Measurements from ENCODE around the gene KRT35. TPM values are rescaled to one million over a fixed set of nuclear protein-coding genes. Genes with fewer than 3 reads are reported as not detected.

KRT35 gene
- total and polyA plus RNA-seq, 2 donors (not counting 3 experiments of a cell fraction or from before 2014, with no cell fraction given): not detected

GRCh38 chr17:41449008-41449407 is 31.9 kb downstream of the KRT35 start:
- ChIA-PET CTCF (no interaction called here), POLR2A (no interaction called here)
- no TSS peak for BruUV-seq (replicated peaks)
- no peak for DNase-seq (ENCODE audit: low read depth, low spot score)
- Histone ChIP-seq H3K9me3 (replicated peaks; ENCODE audit: control insufficient read depth, insufficient read depth, low read length) (no peaks in the 10 kb centered on the region), H3K4me2 (ENCODE audit: insufficient read depth, low read length) (no peak overlapping the region), H3K9me1 (replicated peaks; ENCODE audit: control insufficient read depth, extremely low read depth, insufficient read depth, low read length) (no peaks in the 10 kb centered on the region), H4K20me1 (replicated peaks; ENCODE audit: control insufficient read depth, extremely low read depth, insufficient read depth, low read length) (no peaks in the 10 kb centered on the region), H3K27me3 (ENCODE audit: control insufficient read depth in 2 of 2, insufficient read depth in 2 of 2, low read length in 2 of 2) (peaks cover 5% of the 10 kb centered on the region in 2 experiments), H3K79me2 (ENCODE audit: control insufficient read depth, insufficient read depth, low read length) (no peaks in the 10 kb centered on the region), H3K27ac (ENCODE audit: insufficient read depth, low read depth, low read length) (no peak overlapping the region), H2AFZ (ENCODE audit: low read depth, low read length) (no peak overlapping the region), H3K9ac (replicated peaks; ENCODE audit: extremely low read depth, insufficient read depth, low read length) (no peak overlapping the region), H3K4me1 (ENCODE audit: control insufficient read depth, extremely low read depth, insufficient read depth, low read length) (no peaks in the 10 kb centered on the region), H3K4me3 (replicated peaks in 1 of 3; ENCODE audit: insufficient read depth in 1 of 3, low read depth in 1 of 3, low read length in 3 of 3) (no peak overlapping the region), H3K36me3 (ENCODE audit: control insufficient read depth in 2 of 2, extremely low read depth in 1 of 2, insufficient read depth in 2 of 2, low read length in 2 of 2) (no peaks in the 10 kb centered on the region)
- dilution Hi-C loops (cut with MboI; ENCODE audit: extremely low pct_ligation_motif_present, low sequenced_read_pairs): no loop called here
- TF ChIP-seq MYC (IDR thresholded peaks at IDR 0.05; ENCODE audit: low read depth, low read length): no peak
- TF ChIP-seq FOS (IDR thresholded peaks at IDR 0.05; ENCODE audit: borderline replicate concordance, insufficient read depth, low read length): no peak
- no peak for TF ChIP-seq POLR2AphosphoS5 (IDR thresholded peaks at IDR 0.05; ENCODE audit: insufficient read depth, low read depth, low read length)
- TF ChIP-seq GATA2 (IDR thresholded peaks at IDR 0.05; ENCODE audit: insufficient read depth, insufficient read length, low read depth, low read length): no peak
- no peak for TF ChIP-seq EZH2 (IDR thresholded peaks at IDR 0.05; ENCODE audit: borderline replicate concordance, low read depth, low read length, severe bottlenecking)
- no peak for FAIRE-seq
- intact Hi-C loops (cut with micrococcal nuclease): no loop called here

GRCh38 chr17:41448506-41448905 is 32.4 kb downstream of the KRT35 start:
- no peaks in the 10 kb centered on the region for H4K20me1 ChIP-seq (replicated peaks; ENCODE audit: control insufficient read depth, extremely low read depth, insufficient read depth, low read length)
- H3K4me2 ChIP-seq (ENCODE audit: insufficient read depth, low read length): no peak overlapping the region
- dilution Hi-C loops (cut with MboI; ENCODE audit: extremely low pct_ligation_motif_present, low sequenced_read_pairs): no loop called here
- H3K9ac ChIP-seq (replicated peaks; ENCODE audit: extremely low read depth, insufficient read depth, low read length): no peak overlapping the region
- no peak for TF ChIP-seq MAX (IDR thresholded peaks at IDR 0.05; ENCODE audit: insufficient read depth, insufficient read length)
- TF ChIP-seq JUN (IDR thresholded peaks at IDR 0.05; ENCODE audit: borderline replicate concordance, insufficient read depth, insufficient read length, low read depth): no peak
- no peak for TF ChIP-seq POLR2AphosphoS5 (IDR thresholded peaks at IDR 0.05; ENCODE audit: insufficient read depth, low read depth, low read length)
- H2AFZ ChIP-seq (ENCODE audit: low read depth, low read length): no peak overlapping the region
- H3K36me3 ChIP-seq (ENCODE audit: control insufficient read depth in 2 of 2, extremely low read depth in 1 of 2, insufficient read depth in 2 of 2, low read length in 2 of 2): no peaks in the 10 kb centered on the region
- DNase-seq (ENCODE audit: low read depth, low spot score) (no peak), FAIRE-seq (no peak)
- peaks cover 5% of the 10 kb centered on the region in 2 experiments for H3K27me3 ChIP-seq (ENCODE audit: control insufficient read depth in 2 of 2, insufficient read depth in 2 of 2, low read length in 2 of 2)
- no peak overlapping the region for H3K4me3 ChIP-seq (replicated peaks in 1 of 3; ENCODE audit: insufficient read depth in 1 of 3, low read depth in 1 of 3, low read length in 3 of 3)
- no peaks in the 10 kb centered on the region for H3K79me2 ChIP-seq (ENCODE audit: control insufficient read depth, insufficient read depth, low read length)
- H3K27ac ChIP-seq (ENCODE audit: insufficient read depth, low read depth, low read length): no peak overlapping the region
- intact Hi-C loops (cut with micrococcal nuclease): no loop called here
- no peaks in the 10 kb centered on the region for H3K9me1 ChIP-seq (replicated peaks; ENCODE audit: control insufficient read depth, extremely low read depth, insufficient read depth, low read length)
- no peaks in the 10 kb centered on the region for H3K9me3 ChIP-seq (replicated peaks; ENCODE audit: control insufficient read depth, insufficient read depth, low read length)
- POLR2A ChIA-PET: no interaction called here
- H3K4me1 ChIP-seq (ENCODE audit: control insufficient read depth, extremely low read depth, insufficient read depth, low read length): no peaks in the 10 kb centered on the region
- CTCF ChIA-PET: interaction anchor here (0.6 kb wide), 1 partner anchor 542 kb away, joined by 3 read pairs; no protein-coding TSS in a partner anchor
- no TSS peak for BruUV-seq (replicated peaks)
